GM19395 (cell line): ENCODE results near the gene SV2B.

Experiments used
- ATAC-seq: cut with Tn5 transposase; IDR thresholded peaks from one replicate; pipeline ENCODE4 v1.9.1; 2021; ENCODE audit warnings: mild to moderate bottlenecking, moderate library complexity; ENCODE audit not compliant: unreplicated experiment

SV2B gene

DNA sequence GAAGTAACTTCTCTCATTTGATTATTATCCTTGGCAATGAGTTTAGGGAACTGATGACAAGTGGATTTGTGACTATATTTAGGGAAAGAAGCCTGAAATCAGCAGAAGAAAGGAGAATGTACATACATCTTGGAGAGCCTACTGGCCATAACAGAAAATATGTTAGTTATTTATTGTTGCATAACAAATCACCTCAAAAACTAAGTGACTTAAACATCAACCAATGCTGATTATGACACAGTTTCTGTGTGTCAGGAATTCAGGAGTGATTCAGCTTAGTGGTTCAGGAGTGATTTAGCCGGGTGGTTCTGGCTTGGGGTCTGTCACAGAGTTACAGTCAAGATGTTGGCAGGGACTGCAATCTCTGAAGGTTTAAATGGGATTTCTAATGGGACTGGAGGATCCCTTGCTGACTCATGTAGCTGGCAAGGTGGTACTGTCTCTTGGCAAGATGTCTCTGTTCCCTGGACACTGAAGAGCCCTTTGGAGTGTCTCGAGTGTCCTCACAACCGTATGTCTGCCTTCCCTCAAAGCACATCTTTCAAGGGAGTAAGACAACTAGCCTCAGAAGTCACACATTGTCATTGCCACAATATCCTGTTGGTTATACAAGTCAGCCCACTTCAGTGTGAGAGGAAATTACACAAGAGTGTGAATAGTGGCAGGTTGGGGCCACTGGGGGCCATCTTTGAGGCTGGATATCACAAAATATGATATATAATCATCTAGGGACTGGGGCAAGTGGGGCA, 248.9 kb downstream of the SV2B start:
- no peak for ATAC-seq
